Measurements from ENCODE around the gene MBOAT7. TPM values are rescaled to one million over a fixed set of nuclear protein-coding genes. Genes with fewer than 3 reads are reported as not detected.
"Not testable (repeated sequence)": the region's sequence is repeated elsewhere in the genome, so short reads cannot be mapped to it uniquely, and the experiment has no call there.

Gene MBOAT7
- total and polyA plus RNA-seq, 2 of the 4 experiments (the other 2 are of a cell fraction): 11.3 to 121 TPM

DNA sequence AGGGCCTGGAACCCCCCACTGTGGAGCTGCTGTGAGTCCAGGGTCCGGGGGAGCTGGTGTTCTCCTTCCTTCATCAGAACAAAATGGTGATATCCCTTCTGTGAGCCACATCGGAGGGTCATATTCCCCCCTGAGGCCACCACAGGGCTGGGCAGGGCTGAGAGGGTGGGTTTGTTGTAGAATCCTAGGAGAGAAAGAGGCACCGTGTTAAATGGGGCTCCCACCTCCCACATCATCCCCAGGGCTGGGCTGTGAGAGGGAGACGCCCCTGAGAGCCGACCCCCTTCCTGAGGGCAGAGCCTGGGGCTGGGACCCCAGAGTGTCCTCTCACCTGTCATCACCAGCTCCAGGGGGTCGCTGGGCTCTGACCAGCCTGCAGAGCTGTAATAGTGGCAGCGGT, 32.6 kb upstream of the MBOAT7 start:
- H3K36me3 ChIP-seq (ENCODE audit: control insufficient read depth, insufficient read depth, low read length); H3K79me1 ChIP-seq (ENCODE audit: low read depth in 1 of 2, low read length in 2 of 2); H3K9ac ChIP-seq (ENCODE audit: low read depth, low read length); H3K56ac ChIP-seq (ENCODE audit: extremely low read depth, insufficient read depth, low read length); H4K5ac ChIP-seq (ENCODE audit: low read depth, low read length); H3K4ac ChIP-seq (ENCODE audit: low read depth, low read length); H2BK5ac ChIP-seq (ENCODE audit: low read depth, low read length, poor library complexity, severe bottlenecking); H3K9me3 ChIP-seq (ENCODE audit: control insufficient read depth, insufficient read depth, low read length); H3K14ac ChIP-seq (replicated peaks; ENCODE audit: low read depth, low read length); H4K91ac ChIP-seq (ENCODE audit: insufficient read depth, low read depth, low read length); H2AK9ac ChIP-seq (replicated peaks; ENCODE audit: low read depth, low read length, poor library complexity); BruUV-seq (replicated peaks); POLR2A ChIA-PET (ENCODE audit: unreplicated experiment); H2BK15ac ChIP-seq (ENCODE audit: low read depth, low read length); ATAC-seq (ENCODE audit: low read depth); H3K18ac ChIP-seq (ENCODE audit: low read depth, low read length); H4K20me1 ChIP-seq (ENCODE audit: insufficient read depth, low read length); H3K23ac ChIP-seq (ENCODE audit: low read depth, low read length); H4K8ac ChIP-seq (ENCODE audit: low read depth in 2 of 2, low read length in 2 of 2); CTCF ChIA-PET; H3K4me3 ChIP-seq (ENCODE audit: insufficient read depth, low read depth, low read length); H2BK20ac ChIP-seq (ENCODE audit: low read depth, low read length); H3K4me1 ChIP-seq (ENCODE audit: control insufficient read depth, insufficient read depth, low read length); dilution Hi-C loops (cut with HindIII; ENCODE audit: low sequenced_read_pairs, unreplicated experiment); H3K9me1 ChIP-seq (ENCODE audit: insufficient read depth, low read length); intact Hi-C loops (cut with micrococcal nuclease); H2BK120ac ChIP-seq (ENCODE audit: low read depth, low read length); H3K27me3 ChIP-seq (ENCODE audit: control insufficient read depth, insufficient read depth, low read length); H3K4me2 ChIP-seq (ENCODE audit: low read depth, low read length); DNase-seq; in situ Hi-C loops (cut with MboI; ENCODE audit: low sequenced_read_pairs); H2AFZ ChIP-seq (replicated peaks; ENCODE audit: low read length, poor library complexity); H3K27ac ChIP-seq (ENCODE audit: insufficient read depth, low read length); H2AK5ac ChIP-seq (ENCODE audit: low read depth, low read length): not testable (repeated sequence)
- no CpG with 5 or more reads among the region's 7 CpGs for WGBS, 2 experiments (ENCODE audit: extremely low coverage in 2 of 2, insufficient read length in 1 of 2)

GRCh38 chr19:54219702-54220101, 30.3 kb upstream of the MBOAT7 start:
- H3K27ac ChIP-seq (ENCODE audit: insufficient read depth, low read length); H2AK5ac ChIP-seq (ENCODE audit: low read depth, low read length); H3K4me3 ChIP-seq (ENCODE audit: insufficient read depth, low read depth, low read length); in situ Hi-C loops (cut with MboI; ENCODE audit: low sequenced_read_pairs); ATAC-seq (ENCODE audit: low read depth); H2AFZ ChIP-seq (replicated peaks; ENCODE audit: low read length, poor library complexity); H3K27me3 ChIP-seq (ENCODE audit: control insufficient read depth, insufficient read depth, low read length); H3K14ac ChIP-seq (replicated peaks; ENCODE audit: low read depth, low read length); H4K91ac ChIP-seq (ENCODE audit: insufficient read depth, low read depth, low read length); H3K56ac ChIP-seq (ENCODE audit: extremely low read depth, insufficient read depth, low read length); H2BK5ac ChIP-seq (ENCODE audit: low read depth, low read length, poor library complexity, severe bottlenecking); intact Hi-C loops (cut with micrococcal nuclease); H3K18ac ChIP-seq (ENCODE audit: low read depth, low read length); H3K79me1 ChIP-seq (ENCODE audit: low read depth in 1 of 2, low read length in 2 of 2); H3K23ac ChIP-seq (ENCODE audit: low read depth, low read length); H3K4me2 ChIP-seq (ENCODE audit: low read depth, low read length); H3K4me1 ChIP-seq (ENCODE audit: control insufficient read depth, insufficient read depth, low read length); H4K5ac ChIP-seq (ENCODE audit: low read depth, low read length); H4K8ac ChIP-seq (ENCODE audit: low read depth in 2 of 2, low read length in 2 of 2); POLR2A ChIA-PET (ENCODE audit: unreplicated experiment); H4K20me1 ChIP-seq (ENCODE audit: insufficient read depth, low read length); H3K9me1 ChIP-seq (ENCODE audit: insufficient read depth, low read length); H3K9me3 ChIP-seq (ENCODE audit: control insufficient read depth, insufficient read depth, low read length); CTCF ChIA-PET; H2BK20ac ChIP-seq (ENCODE audit: low read depth, low read length); H2BK120ac ChIP-seq (ENCODE audit: low read depth, low read length); H3K36me3 ChIP-seq (ENCODE audit: control insufficient read depth, insufficient read depth, low read length); DNase-seq; H3K9ac ChIP-seq (ENCODE audit: low read depth, low read length); H3K4ac ChIP-seq (ENCODE audit: low read depth, low read length); H2AK9ac ChIP-seq (replicated peaks; ENCODE audit: low read depth, low read length, poor library complexity); H2BK15ac ChIP-seq (ENCODE audit: low read depth, low read length); BruUV-seq (replicated peaks); dilution Hi-C loops (cut with HindIII; ENCODE audit: low sequenced_read_pairs, unreplicated experiment): not testable (repeated sequence)
- WGBS, 2 experiments (ENCODE audit: extremely low coverage in 2 of 2, insufficient read length in 1 of 2): no CpG with 5 or more reads among the region's 5 CpGs

Data from IMR-90 (cell line).